Nephron progenitor cell (in vitro differentiated cells): ENCODE measurements around the gene EVX1.

ENCODE experiments used
- DNase-seq: peaks from one replicate; pipeline ENCODE4 v3.0.0; 2021
- H3K27ac Mint-ChIP-seq: 2 replicates; pipeline ENCODE4 v1.8.0; 2021; ENCODE audit warnings: mild to moderate bottlenecking, moderate library complexity, mixed read lengths
- H3K27me3 Mint-ChIP-seq: 2 replicates; pipeline ENCODE4 v1.8.0; 2021; ENCODE audit warnings: mild to moderate bottlenecking, low read depth, mixed read lengths; ENCODE audit not compliant: poor library complexity
- H3K36me3 Mint-ChIP-seq: 2 replicates; pipeline ENCODE4 v1.8.0; 2021; ENCODE audit warnings: low read depth, mixed read lengths
- H3K4me1 Mint-ChIP-seq: 2 replicates; pipeline ENCODE4 v1.8.0; 2021; ENCODE audit warnings: mixed read lengths
- H3K4me3 Mint-ChIP-seq: 2 replicates; pipeline ENCODE4 v1.8.0; 2021; ENCODE audit warnings: mild to moderate bottlenecking, moderate library complexity, mixed read lengths
- H3K9me3 Mint-ChIP-seq: 2 replicates; pipeline ENCODE4 v1.8.0; 2021; ENCODE audit warnings: mild to moderate bottlenecking, moderate library complexity, mixed read lengths
- CTCF ChIP-seq: fragments of 200-600 bp; sonication (generic); IDR thresholded peaks from 2 replicates; pipeline ENCODE4 v1.5.0; 2021; ENCODE audit warnings: antibody characterized with exemption

Gene EVX1

GRCh38 chr7:27249724-27250556, 7.3 kb downstream of the EVX1 start:
- H3K36me3 Mint-ChIP-seq: no peaks in the 10 kb centered on the region
- DNase-seq: no peak
- peaks cover 53% of the 10 kb centered on the region for H3K4me1 Mint-ChIP-seq
- TF ChIP-seq CTCF: no peak
- H3K4me3 Mint-ChIP-seq: peak overlapping the region; percentile 35
- peaks cover 95% of the 10 kb centered on the region for H3K27me3 Mint-ChIP-seq
- no peak overlapping the region for H3K27ac Mint-ChIP-seq
- H3K9me3 Mint-ChIP-seq: no peaks in the 10 kb centered on the region

GRCh38 chr7:27250557-27251070, 8.0 kb downstream of the EVX1 start:
- Mint-ChIP-seq H3K27me3 (peaks cover 92% of the 10 kb centered on the region), H3K4me3 (peak overlapping the region; percentile 70), H3K9me3 (no peaks in the 10 kb centered on the region), H3K27ac (no peak overlapping the region), H3K4me1 (peaks cover 49% of the 10 kb centered on the region), H3K36me3 (no peaks in the 10 kb centered on the region)
- no peak for DNase-seq
- TF ChIP-seq CTCF: no peak

- TF ChIP-seq CTCF: no peak
- no peaks in the 10 kb centered on the region for H3K36me3 Mint-ChIP-seq
- peak overlapping the region; percentile 70 for H3K4me3 Mint-ChIP-seq
- no peak for DNase-seq
- no peak overlapping the region for H3K27ac Mint-ChIP-seq
- peaks cover 49% of the 10 kb centered on the region for H3K4me1 Mint-ChIP-seq
- H3K27me3 Mint-ChIP-seq: peaks cover 86% of the 10 kb centered on the region
- no peaks in the 10 kb centered on the region for H3K9me3 Mint-ChIP-seq
These were observed 8.6 kb downstream of the EVX1 start for GRCh38 chr7:27251136-27251651.

GRCh38 chr7:27251652-27252590, 9.3 kb downstream of the EVX1 start:
- peaks cover 79% of the 10 kb centered on the region for H3K27me3 Mint-ChIP-seq
- peaks cover 53% of the 10 kb centered on the region for H3K4me1 Mint-ChIP-seq
- DNase-seq: peak; percentile 66
- no peaks in the 10 kb centered on the region for H3K36me3 Mint-ChIP-seq
- no peak for TF ChIP-seq CTCF
- H3K9me3 Mint-ChIP-seq: no peaks in the 10 kb centered on the region
- H3K4me3 Mint-ChIP-seq: peak overlapping the region; percentile 72
- no peak overlapping the region for H3K27ac Mint-ChIP-seq

GRCh38 chr7:27254625-27255024, 12.0 kb downstream of the EVX1 start:
- no peak for TF ChIP-seq CTCF
- DNase-seq: no peak
- no peak overlapping the region for H3K4me3 Mint-ChIP-seq
- H3K4me1 Mint-ChIP-seq: peaks cover 54% of the 10 kb centered on the region
- H3K27me3 Mint-ChIP-seq: peaks cover 56% of the 10 kb centered on the region
- H3K27ac Mint-ChIP-seq: no peak overlapping the region
- H3K36me3 Mint-ChIP-seq: no peaks in the 10 kb centered on the region
- H3K9me3 Mint-ChIP-seq: no peaks in the 10 kb centered on the region
